ENCODE measurements around the gene MEN1. TPM values are rescaled to one million over a fixed set of nuclear protein-coding genes. Genes with fewer than 3 reads are reported as not detected.
A peak's percentile ranks its signal among the peaks of the same experiment; 100 is the strongest.

Gene MEN1
- total RNA-seq, 2 experiments from 2014 or later = 44.4 to 72.4 TPM

DNA sequence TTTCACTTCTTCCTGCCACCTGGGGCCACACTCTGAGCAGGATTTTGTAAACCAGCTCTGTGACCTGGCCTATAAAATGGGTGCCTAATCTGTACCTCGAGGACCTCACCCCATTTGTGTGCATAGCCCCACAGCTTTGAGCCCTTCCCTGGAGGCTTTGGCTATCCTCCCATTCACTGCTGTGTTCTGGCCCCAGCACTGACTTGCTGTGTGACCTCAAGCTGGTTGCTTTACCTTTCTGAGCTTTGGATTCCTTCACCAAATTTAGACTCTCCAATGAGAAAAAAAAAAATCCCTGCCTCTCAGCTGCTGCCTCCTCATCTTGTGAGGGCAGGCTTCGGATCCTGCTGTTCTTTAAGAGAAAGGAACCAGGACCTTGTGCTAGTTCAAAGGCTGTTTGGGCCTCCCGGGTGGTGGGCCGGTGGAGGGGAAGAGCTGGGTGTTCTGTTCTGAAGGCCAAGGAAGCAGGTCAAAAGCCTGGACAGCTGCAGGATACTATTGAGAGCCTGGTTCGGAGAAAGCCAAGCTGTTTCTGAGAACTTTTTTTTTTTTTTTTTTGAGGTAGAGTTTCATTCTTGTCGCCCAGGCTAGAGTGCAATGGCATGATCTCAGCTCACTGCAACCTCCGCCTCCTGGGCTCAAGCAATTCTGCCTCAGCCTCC lies 49.5 kb downstream of the MEN1 start:
- BruUV-seq (replicated peaks) = no TSS peak
- no peaks in the 10 kb centered on the region for H3K9me3 ChIP-seq (ENCODE audit: low read length)
- no peak overlapping the region for H3K4me2 ChIP-seq (ENCODE audit: low read length)
- peak overlapping the region; percentile 20 for H3K27ac ChIP-seq (ENCODE audit: low read depth, low read length, poor library complexity, severe bottlenecking)
- H3K9me2 ChIP-seq (ENCODE audit: insufficient read depth, low read length) = no peaks in the 10 kb centered on the region
- peaks cover 42% of the 10 kb centered on the region for H3K36me3 ChIP-seq (ENCODE audit: insufficient read depth, low read length)
- peaks cover 4% of the 10 kb centered on the region; the same call in 1 of the 2 replicates for H3K79me2 ChIP-seq (ENCODE audit: insufficient read depth, low read depth, low read length)
- H4K20me1 ChIP-seq (ENCODE audit: insufficient read depth, low read length) = peaks cover 10% of the 10 kb centered on the region; the same call in 1 of the 2 replicates
- peaks cover 49% of the 10 kb centered on the region for H3K4me1 ChIP-seq (ENCODE audit: insufficient read depth, low read length, poor library complexity, severe bottlenecking)
- ChIA-PET POLR2A (interaction anchor here (0.7 to 2.3 kb wide), 3 partner anchors 13 to 16 kb away, joined by 3 to 8 read pairs (median 5); partner anchors contain the start of gene RASGRP2), CTCF (ENCODE audit: unreplicated experiment) (no interaction called here)
- no peak for TF ChIP-seq EZH2phosphoT487 (IDR thresholded peaks at IDR 0.05; ENCODE audit: borderline replicate concordance, low read depth, low read length)
- TF ChIP-seq, protein P1, sequence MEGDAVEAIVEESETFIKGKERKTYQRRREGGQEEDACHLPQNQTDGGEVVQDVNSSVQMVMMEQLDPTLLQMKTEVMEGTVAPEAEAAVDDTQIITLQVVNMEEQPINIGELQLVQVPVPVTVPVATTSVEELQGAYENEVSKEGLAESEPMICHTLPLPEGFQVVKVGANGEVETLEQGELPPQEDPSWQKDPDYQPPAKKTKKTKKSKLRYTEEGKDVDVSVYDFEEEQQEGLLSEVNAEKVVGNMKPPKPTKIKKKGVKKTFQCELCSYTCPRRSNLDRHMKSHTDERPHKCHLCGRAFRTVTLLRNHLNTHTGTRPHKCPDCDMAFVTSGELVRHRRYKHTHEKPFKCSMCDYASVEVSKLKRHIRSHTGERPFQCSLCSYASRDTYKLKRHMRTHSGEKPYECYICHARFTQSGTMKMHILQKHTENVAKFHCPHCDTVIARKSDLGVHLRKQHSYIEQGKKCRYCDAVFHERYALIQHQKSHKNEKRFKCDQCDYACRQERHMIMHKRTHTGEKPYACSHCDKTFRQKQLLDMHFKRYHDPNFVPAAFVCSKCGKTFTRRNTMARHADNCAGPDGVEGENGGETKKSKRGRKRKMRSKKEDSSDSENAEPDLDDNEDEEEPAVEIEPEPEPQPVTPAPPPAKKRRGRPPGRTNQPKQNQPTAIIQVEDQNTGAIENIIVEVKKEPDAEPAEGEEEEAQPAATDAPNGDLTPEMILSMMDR (conservative IDR thresholded peaks at IDR 0.05; ENCODE audit: low read length) = no peak
- H3K4me3 ChIP-seq (ENCODE audit: low read depth, low read length, poor library complexity, severe bottlenecking) = no peak overlapping the region
- intact Hi-C loops (cut with micrococcal nuclease; ENCODE audit: unreplicated experiment) = no loop called here
- no peak overlapping the region for H2AFZ ChIP-seq (ENCODE audit: low read length)
- no peak for DNase-seq (ENCODE audit: low spot score)

DNA sequence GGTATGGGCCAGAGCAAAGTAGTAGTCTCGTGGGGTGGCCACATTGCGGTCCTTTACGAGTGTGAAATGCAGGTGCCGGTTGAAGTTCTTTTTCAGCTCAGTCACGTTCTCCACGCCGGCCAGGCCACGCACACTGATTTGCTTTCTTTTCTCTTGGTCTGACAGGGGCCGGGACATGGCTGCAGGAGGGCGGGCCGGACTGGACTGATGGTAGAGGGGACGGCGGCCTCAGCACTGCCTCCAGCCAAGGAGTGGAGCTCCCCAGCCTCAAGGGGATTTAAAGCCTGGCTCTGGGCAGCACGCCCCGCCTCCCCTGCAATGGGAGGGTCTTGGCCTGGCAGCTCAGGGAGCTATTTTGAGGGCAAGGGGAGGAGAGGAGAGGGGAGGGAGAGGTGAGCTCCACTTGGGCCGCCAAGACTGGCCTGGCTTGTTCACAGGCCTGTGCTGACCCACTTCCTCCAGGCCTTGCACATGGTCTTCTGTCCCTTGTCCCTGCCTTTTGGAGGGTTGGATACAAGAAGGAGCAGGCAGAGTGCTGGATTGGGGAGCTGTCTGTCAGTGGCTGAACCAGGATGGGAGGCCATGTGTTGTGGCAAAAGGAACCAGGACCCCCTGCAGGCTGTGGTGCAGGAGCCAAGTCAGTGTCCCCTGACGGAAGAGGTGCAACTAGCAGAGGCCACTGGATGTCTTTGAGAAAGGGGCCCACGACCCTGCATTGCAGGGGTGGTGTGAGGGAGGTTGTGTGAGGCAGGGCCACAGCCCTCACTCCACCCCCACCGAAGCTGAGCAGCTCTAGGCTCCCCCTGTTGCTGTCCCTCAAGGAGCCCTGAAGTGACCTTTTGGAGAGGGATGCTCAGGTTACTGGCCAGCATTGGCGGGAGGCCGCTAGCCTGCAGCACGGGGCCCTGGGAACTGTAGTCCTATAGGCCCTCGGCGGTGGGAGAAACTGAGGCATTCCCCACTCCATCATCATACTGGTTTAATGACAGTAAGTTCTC lies 50.3 kb downstream of the MEN1 start, which contains the start of gene PYGM:
PYGM (minus strand) TSS at position 253 of the 998 bp plus-strand sequence; CDS start at position 177, 76 bp downstream.
- Histone ChIP-seq H3K9me3 (ENCODE audit: low read length) (no peaks in the 10 kb centered on the region), H3K79me2 (ENCODE audit: insufficient read depth, low read depth, low read length) (peaks cover 4% of the 10 kb centered on the region; the same call in 1 of the 2 replicates), H4K20me1 (ENCODE audit: insufficient read depth, low read length) (peaks cover 10% of the 10 kb centered on the region; the same call in 1 of the 2 replicates), H3K36me3 (ENCODE audit: insufficient read depth, low read length) (peaks cover 33% of the 10 kb centered on the region), H3K4me1 (ENCODE audit: insufficient read depth, low read length, poor library complexity, severe bottlenecking) (peaks cover 44% of the 10 kb centered on the region), H3K27ac (ENCODE audit: low read depth, low read length, poor library complexity, severe bottlenecking) (peak within 1 kb of the TSS; percentile 20), H3K4me2 (ENCODE audit: low read length) (no peak within 1 kb of the TSS), H3K4me3 (ENCODE audit: low read depth, low read length, poor library complexity, severe bottlenecking) (no peak within 1 kb of the TSS), H2AFZ (ENCODE audit: low read length) (no peak within 1 kb of the TSS), H3K9me2 (ENCODE audit: insufficient read depth, low read length) (no peaks in the 10 kb centered on the region)
- BruUV-seq (replicated peaks) = no TSS peak
- POLR2A ChIA-PET = interaction anchor here (0.6 to 2.3 kb wide), 5 partner anchors 12 to 19 kb away, joined by 3 to 8 read pairs (median 4); partner anchors contain the start of genes RASGRP2 and SF1
- CTCF ChIA-PET (ENCODE audit: unreplicated experiment) = no interaction called here
- DNase-seq (ENCODE audit: low spot score) = no peak
- intact Hi-C loops (cut with micrococcal nuclease; ENCODE audit: unreplicated experiment) = no loop called here
- TF ChIP-seq, protein P1 (conservative IDR thresholded peaks at IDR 0.05; ENCODE audit: low read length) = no peak

Data from OCI-LY7 (cell line).